IPS-NIHi7 (cell line): ENCODE data around the gene C1orf21.

Source experiments
- DNase-seq: peaks from one replicate; pipeline ENCODE4 v3.0.0; 2012; ENCODE audit warnings: mixed read lengths; ENCODE audit errors: extremely low spot score

Gene C1orf21

GRCh38 chr1:184650177-184650866 lies 263.5 kb downstream of the C1orf21 start:
- DNase-seq, result no peak

- no peak for DNase-seq
Measured at GRCh38 chr1:184655185-184655584, 268.4 kb downstream of the C1orf21 start.

GRCh38 chr1:184656221-184656620 lies 269.4 kb downstream of the C1orf21 start:
- no peak for DNase-seq

- no peak for DNase-seq
Measured at GRCh38 chr1:184658055-184658454, 271.2 kb downstream of the C1orf21 start.

GRCh38 chr1:184660462-184661191 lies 273.8 kb downstream of the C1orf21 start:
- no peak for DNase-seq

- DNase-seq, result no peak
Measured at GRCh38 chr1:184661801-184662200, 275.0 kb downstream of the C1orf21 start.

- peak; percentile 88 for DNase-seq
Measured at GRCh38 chr1:184664042-184664660, 277.3 kb downstream of the C1orf21 start.

GRCh38 chr1:184664661-184665060 lies 277.8 kb downstream of the C1orf21 start:
- no peak for DNase-seq

GRCh38 chr1:184665360-184665759 lies 278.5 kb downstream of the C1orf21 start:
- no peak for DNase-seq

GRCh38 chr1:184669391-184669790 lies 282.6 kb downstream of the C1orf21 start:
- no peak for DNase-seq

GRCh38 chr1:184672013-184672726 lies 285.3 kb downstream of the C1orf21 start:
- no peak for DNase-seq

- DNase-seq, result no peak
Measured at GRCh38 chr1:184673305-184673704, 286.5 kb downstream of the C1orf21 start.

- DNase-seq, result no peak
Measured at GRCh38 chr1:184677344-184677743, 290.5 kb downstream of the C1orf21 start.
